ENCODE results near the gene CFAP298.
A peak's percentile ranks its signal among the peaks of the same experiment; 100 is the strongest.
"Not testable (repeated sequence)": the region's sequence is repeated elsewhere in the genome, so short reads cannot be mapped to it uniquely, and the experiment has no call there.

CFAP298 gene, protein sequence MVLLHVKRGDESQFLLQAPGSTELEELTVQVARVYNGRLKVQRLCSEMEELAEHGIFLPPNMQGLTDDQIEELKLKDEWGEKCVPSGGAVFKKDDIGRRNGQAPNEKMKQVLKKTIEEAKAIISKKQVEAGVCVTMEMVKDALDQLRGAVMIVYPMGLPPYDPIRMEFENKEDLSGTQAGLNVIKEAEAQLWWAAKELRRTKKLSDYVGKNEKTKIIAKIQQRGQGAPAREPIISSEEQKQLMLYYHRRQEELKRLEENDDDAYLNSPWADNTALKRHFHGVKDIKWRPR

DNA sequence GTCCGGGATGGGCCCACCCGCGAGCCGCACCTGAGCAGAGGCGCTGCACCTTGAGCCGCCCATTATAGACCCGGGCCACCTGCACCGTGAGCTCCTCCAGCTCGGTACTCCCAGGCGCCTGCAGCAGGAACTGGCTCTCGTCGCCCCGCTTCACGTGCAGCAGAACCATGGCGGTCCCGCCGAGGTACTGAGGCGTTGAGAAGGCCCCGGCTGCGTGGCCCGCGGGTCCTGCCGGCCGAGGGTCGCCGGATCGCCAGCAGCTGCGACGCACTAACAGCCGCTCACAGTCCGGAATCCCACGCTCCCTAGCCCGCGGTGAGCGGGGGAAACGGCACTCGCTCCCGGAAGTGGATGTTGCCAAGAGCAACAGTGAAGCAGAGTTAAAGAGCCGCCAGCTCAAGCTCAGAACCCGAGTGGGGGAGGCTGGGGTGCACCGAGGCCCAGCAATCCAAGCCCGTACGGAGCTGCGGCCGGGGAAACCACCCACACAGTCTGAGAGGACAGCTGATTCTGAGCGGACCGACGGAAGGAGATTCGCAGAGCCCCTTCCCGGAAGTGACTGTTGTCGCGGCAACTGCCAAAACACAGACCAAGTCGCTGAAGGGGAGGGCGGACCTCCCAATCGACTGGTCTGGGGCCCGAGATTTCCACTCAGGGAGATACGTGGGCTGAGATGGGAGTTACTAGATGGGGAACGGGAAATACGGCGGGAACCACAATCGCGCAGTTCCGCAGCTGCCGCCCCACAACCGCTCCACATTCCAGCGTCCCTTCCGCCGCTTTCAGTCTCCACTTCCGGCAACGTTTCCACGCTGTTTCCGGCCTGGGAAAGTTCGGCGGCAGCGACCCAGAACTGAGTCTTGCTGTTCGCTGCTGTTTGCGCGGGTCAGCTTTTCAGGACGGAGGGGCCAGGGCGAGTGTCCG, at the start of gene CFAP298:
TSS of gene CFAP298 (minus strand) at position 303 of the 924 bp plus-strand sequence. CDS start at position 169, 134 bp downstream.
- DNase-seq = peak; percentile 89 to 97 (median 97)

DNA sequence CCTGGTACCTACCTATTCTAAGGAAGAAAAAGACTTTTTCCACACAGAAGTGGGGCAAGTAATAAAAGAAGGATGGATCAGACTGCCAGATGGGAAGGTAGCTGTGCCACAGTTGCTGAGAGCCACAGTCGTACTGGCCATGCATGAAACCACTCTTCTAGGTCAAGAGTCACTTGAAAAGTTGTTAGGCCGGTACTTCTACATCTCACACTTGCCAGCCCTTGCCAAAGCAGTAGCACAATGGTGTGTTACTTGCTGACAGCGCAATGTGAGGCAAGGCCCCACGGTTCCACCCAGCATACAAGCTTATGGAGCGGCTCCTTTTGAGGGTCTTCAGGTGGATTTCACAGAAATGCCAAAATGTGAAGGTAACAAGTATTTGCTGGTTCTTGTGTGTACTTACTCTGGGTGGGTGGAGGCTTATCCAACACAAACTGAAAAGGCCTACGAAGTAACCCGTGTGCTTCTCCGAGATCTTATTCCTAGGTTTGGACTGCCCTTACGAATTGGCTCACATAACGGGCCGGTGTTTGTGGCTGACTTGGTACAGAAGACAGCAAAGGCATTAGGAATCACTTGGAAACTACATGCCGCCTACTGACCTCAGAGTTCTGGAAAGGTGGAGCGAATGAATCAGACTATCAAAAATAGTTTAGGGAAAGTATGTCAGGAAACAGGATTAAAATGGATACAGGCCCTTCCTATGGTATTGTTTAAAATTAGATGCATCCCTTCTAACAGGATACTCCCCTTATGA, 49.0 kb upstream of the CFAP298 start:
- not testable (repeated sequence) for DNase-seq

DNA sequence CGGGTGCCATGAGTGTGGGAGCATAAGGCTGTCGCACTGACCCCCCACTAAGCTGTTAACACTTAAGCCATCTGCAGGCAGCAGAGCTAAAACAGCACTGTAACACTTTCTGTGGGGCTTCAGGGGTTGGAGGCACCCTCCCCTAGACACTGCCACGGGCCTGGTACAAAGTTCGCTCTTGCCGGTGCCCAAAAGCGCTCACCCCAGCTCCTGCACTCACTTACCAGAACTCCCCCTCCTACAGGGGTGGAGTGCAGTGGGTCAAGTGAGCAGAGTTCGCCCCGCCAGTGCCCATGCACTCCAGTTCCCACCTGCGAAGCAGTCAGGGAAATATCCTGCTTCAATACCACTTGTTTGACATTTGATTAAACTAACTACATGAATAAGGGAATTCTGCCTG, 46.3 kb upstream of the CFAP298 start:
- DNase-seq = no peak

DNA sequence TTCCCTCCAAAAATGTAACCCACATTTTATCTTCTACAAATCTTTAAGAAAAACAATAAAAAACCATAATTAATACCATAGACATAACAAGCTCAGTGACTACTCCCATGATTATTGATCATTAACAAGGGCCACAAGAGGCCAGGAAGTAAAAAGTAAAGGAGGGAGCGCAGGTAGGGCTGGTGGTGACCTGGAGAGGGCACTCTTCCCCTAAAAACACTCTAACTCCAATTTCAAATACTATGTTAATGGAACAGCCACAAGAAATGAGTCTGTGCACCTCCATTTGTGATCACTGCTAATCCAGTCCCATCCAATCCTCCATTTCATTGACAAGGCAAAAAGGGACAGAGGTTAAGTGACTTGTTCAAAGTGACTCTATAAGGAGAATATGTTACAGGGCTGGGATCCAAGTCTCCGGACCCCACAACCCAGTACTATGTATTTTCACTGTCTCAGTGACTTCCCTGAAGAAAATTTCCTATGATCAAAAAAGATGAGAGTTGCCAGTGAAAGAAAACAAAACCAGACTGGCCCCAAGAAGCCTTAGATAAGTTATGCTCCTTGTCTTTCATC, 41.2 kb upstream of the CFAP298 start:
- peak in 2 of 3 experiments; percentile 12 to 63 for DNase-seq

DNA sequence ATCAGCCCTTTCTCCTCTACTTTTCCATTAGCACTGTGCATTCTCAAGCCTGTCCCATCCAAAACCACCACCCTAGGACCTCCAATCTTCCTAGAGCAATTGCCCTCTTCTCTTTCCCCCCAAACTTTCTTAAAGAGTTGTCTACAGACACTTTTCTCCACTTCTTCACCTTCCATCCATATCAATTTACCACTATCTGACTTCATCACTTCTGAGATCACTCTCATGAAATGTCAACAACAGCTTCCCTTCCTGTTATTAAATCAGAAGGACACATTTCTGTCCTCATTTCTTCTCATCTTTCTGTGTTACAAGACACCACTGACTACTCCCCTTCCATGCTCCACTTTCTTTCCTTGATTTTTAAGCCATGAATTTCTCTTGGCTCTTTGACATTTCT, 36.0 kb upstream of the CFAP298 start:
- DNase-seq = no peak

DNA sequence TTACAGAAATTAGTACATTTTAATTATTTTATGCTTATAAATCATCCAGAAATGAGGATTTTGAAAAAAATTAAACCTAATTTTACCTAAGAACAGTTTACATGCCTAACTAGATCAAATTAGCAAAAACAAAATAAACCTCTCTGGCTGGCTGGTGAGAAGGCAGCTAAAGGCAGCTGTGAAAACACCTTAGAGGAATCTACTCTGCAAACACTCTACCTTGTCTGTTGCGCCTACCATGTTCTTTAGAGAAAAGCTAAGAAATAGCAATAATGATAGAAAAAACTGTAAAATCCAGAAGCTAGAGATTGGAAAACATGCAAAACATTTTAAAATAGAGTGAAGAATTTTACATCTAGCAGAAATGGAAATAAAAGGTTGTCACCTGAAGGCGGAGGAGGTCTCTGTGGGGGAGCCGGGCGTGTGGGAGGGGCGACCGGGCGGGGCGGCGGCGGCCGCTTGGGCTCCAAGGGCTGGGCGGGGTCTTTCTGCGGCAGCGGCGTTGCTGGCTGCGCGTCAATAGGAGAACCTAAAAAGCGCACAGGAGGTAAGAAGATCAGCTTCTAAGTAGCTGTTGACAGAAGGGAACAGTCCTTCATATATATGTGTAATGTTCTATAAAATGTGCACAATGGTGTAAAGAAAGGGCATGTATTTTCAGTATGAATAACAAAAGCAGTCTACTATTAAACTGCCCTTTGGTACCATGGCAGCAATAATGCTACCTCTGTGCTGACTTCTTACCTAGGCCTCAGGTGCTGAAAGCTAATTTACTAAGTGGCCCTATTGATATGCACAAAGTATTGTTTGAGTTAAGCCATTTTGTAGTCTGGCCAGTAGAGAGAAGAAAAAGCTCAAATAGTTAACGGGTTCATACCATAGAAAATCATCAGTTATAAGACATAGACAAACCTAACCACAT, 33.3 kb upstream of the CFAP298 start:
- no peak for DNase-seq

DNA sequence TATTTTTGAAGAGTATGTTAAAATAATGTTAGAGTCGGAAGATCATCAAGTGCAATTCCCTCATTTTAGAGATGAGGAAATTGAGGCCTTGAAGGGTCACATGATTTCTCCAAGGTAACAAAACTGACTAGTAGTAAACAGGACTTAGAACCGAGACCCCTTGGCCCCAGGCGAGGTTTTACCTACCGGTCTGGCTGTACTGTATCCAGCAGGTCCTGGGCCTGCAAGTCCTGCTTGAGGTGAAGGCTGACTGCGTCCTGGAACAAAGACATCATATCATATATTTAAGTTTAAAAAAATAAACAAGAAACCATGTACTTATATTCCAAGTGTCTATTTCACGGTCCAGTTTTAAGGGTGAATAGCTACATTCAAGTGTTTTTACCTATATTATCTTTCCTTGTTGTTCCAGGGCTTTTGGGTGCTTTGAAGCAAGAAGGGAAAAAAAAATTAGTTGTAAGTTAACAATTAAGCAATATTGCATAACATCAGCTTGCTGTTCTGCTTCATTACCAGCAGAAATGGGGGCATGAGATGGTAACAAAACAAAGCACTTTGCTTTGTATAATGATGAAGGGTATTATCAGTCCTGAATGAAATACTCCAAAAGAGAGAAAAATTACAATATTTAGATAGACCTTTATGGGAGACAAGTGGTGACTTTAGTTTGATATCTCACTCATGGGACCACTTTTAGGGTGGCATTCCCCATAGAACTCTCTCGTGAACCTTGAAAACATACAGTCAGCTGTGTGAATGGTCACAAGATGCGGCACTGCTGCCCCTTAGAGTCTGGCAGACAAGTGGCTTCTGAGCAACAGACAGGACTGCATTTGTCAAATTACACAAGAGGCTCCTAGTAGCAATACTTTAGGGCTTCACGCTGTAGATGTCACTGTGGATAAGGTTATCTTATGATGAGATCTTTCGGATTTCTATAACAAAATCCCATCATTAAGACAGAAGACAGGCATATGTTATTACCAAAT, 29.8 kb upstream of the CFAP298 start:
- DNase-seq = peak in 1 of 3 experiments; percentile 6

DNA sequence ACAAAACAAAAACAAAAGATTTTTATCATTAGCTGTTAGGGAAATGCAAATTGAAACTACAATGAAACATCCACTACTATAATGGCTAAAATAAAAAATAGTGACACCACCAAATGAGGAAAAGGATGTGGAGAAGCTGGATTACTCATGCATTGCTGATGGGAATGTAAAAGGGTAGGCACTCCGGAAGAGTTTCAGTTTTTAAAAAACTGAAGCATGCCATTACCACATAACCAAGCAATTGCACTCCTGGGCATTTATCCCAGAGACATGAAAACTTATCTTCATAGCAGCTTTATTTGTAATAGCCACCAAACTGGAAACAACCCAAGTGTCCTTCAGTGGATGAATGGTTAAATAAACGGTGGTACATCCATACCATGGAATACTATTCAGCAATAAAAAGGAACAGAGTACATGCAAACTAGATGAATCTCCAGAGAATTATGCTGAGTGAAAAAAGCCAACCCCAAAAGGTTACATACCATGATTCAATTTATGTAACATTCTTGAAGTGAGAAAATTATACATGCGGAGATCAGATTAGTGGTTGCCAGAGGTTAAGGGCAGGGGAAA, 14.5 kb upstream of the CFAP298 start:
- no peak for DNase-seq

DNA sequence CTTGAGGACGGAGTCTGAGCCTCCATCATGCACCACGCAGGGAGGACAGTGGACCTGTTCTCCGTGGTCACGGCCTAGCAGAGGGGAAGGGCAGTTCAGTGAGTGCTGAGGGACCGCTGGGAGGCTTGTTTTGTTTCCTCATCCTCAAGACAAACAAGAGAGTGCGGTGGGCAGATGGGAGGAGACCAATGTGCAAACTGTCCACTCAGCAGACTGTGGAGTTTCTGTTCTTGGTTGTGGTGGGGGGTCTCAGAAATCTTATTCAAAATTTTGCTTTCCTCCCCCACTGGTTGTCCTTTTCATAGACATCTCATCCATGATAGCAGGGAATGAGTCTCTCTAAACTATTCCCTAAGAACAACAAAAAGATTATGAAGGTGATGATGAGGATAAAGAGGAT, 6.0 kb upstream of the CFAP298 start:
- not testable (repeated sequence) for DNase-seq

DNA sequence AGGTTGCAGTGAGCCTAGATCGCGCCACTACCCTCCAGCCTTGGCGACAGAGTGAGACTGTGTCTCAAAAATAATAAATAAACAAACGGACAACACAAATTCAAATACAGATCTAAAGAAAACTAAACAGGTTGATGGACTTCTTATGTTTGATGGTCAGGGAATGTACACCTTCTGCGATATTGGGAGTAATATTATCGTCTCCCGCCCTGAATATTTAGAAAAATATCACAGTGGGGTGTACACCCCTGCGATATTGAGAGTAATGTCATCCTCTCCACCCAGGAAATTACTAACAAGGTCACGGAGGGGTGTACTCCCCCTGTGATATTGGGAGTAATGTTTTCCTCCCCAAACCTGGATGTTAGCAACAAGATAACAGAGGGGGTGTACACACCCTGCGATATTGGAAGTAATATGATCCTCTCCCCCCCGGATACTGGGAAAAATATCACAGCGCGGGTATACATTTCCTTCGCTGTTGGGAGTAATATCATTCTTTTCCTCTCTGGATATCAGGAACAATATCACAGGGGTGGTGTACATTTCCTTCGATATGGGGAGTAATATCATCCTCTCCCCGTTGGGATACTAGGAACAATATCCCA, 1.4 kb upstream of the CFAP298 start:
- peak in 2 of 3 experiments; percentile 32 to 65 for DNase-seq

DNA sequence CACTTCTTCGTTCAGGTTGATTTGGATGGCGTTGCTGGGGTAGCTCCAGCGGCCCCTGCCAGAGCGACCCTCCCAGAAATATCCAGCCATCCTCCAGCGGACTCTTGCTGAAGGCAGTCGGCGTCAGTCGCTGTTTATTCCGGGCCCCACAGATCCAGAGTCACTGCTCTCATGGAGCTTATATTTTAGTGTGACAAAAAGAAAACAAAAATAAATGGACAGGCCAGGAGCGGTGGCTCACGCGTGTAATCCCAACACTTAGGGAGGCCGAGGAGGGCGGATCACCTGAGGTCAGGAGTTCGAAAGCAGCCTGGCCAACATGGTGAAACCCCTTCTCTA, 791 bp upstream of the CFAP298 start:
- no peak for DNase-seq

DNA sequence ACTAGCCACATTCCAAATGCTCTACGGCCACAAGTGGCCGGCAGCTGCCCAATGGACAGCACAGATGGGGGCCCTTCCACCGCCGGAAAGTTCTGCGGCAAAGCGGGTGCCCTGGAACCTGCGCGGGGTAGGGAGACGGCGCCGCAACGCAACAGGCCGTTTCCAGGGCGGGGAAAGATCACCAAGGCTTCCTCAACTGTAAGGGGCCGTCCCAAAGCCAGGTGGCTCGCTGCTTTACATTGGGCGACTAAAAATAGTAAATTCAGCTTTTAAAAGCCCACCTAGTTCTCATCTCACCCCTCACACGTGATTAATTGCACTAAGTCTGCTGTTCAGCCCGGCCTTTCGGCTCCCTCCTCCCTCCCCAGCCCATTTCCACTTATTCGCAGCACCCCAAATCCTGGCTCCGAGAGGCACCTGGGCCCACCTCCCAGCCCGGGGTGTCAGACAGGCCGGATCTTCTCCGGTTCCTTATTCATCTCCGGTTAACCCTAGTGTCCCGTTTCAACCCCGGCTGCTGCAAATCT, 643 bp downstream of the CFAP298 start:
- peak in 2 of 3 experiments; percentile 48 to 57 for DNase-seq

DNA sequence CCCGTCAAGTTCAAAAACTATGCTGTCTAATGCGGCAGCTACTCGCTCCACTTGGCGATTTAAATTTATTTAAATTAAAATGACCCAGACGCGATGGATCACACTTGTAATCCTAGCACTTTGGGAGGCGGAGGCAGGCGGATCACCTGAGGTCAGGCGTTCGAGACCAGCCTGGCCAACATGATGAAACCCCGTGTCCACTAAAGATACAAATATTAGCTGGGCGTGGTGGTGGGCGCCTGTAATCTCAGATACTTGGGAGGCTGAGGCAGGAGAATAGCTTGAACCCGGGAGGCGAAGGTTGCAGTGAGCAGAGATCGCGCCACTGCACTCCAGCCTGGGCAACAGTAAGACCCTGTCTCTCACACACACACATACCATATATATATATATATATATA, 1.2 kb downstream of the CFAP298 start:
- DNase-seq = not testable (repeated sequence)

DNA sequence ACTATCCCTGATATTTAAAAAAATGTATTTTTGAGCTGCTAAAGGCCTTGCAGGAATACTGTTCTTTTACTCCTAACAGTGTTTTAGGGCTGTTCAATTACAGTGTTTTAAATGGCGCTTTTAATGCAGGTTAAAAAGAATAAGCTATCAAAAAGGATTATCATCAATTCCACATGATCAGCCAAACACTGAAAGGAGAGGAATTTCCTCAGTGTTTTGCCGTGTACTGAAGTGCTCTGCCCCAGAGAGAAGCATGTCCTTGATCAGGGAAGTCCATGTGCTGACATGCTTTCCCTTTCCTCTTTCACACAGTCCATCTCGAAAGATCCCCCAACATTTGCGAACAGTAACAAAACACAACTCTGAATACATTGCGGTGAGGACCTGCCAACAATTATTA, 3.3 kb downstream of the CFAP298 start:
- DNase-seq = no peak

DNA sequence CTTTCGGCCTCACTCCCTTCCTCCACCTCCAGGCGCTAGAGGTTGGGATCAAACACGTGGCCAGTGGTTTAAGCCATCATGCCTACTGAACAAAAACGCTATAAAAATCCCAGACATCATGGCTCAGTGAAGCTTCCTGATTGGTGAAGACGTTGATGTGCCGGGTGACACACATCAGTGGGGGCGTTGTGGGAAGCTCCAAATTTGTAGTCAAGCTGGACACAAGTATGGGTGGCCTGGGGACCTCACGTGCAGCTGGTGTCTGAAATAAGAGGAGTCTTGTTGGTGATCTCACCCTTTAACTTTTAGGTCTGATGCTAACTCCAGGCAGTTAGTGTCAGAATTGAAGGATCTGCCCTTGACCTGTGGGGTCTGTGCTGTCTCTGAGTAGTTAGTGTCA, 6.7 kb downstream of the CFAP298 start:
- DNase-seq = no peak

DNA sequence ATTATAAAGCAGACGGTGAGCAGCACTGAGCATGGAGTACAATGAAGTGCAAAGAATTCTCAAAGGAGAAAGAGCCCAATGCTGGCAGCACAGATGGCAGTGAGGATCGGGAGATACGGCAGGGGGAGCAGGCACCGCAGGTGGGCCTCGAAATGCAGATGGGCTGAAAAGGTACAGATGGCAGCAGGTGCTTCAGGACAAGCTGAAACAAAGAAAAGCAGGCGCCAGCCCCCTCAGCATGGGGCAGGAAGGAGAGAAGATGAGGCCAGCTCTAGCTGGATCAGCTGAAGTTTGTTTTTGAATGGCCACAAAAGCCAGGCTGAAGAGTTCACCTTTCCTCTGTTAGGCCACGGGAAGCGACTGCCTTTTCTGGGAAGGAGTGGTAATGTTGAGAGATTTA, 7.7 kb downstream of the CFAP298 start:
- peak in 2 of 3 experiments; percentile 94 to 98 for DNase-seq

DNA sequence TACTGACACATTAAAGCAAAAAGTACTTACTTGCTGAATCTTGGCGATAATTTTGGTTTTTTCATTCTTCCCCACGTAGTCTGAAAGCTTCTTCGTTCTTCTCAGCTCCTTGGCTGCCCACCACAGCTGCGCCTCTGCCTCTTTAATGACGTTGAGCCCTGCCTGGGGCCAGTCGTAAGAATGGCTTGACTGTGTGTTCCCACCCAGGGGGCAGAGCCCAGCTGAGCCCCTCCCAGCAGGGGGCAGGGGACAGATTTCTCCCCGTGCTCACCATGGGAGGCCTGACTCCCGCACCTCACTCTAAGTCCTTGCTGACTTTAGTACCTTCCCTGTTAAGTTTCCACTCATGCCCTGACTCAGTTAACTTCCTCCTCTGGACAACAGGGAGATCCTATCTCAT, 9.0 kb downstream of the CFAP298 start:
- DNase-seq = peak in 2 of 3 experiments; percentile 39 to 69

DNA sequence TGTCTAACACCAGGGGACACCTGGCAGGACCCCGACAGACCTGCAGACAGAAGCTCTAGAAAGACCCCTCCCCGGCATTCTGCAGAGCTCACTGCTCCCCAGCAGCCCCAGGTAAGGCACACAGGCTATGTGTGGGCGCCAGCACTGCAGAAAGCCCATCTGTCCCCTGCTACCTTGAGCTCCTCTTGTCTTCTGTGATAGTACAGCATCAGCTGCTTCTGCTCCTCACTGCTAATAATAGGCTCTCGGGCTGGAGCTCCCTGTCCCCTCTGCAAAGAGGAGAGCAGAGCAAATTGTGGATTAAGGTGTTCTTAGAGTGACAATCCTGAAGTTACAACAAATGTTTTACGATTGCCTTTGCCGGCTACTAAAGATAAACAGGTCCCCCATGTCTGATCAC, 10.1 kb downstream of the CFAP298 start:
- peak in 1 of 3 experiments; percentile 21 for DNase-seq

DNA sequence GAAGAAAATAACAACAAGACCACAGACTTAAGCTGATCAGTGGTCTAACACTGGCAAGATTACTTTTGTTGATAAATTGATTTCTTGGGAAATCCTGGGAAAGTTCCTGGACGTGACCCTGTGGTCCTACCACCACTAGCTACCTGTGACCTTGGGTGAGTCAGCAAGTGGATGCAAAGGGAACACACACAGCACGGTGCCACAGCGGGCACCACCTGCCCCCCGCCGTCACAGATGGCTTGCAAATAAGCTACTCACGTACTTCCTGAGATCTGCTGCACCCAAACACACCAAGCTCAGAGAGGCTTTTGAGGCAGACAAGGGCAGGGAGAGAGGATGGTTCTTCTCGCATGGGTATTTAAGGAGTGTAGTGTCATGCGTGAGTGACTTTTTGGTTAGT, 12.7 kb downstream of the CFAP298 start:
- DNase-seq = peak in 2 of 3 experiments; percentile 77 to 84

All from NCI-H1417 (cell line).